Measurements from ENCODE around the gene ZNF480. TPM values are rescaled to one million over a fixed set of nuclear protein-coding genes. Genes with fewer than 3 reads are reported as not detected.

The ZNF480 gene
- total and polyA plus RNA-seq, 2 of the 13 experiments (the other 11 are each of a cell fraction or from before 2014, with no cell fraction given): 2.1 to 9.6 TPM

GRCh38 chr19:52269338-52270261 is 27.4 kb upstream of the ZNF480 start, which contains the start of gene ZNF766 (continued):
- peak; percentile 68; the same call in 1 of the 2 replicates for TF ChIP-seq IRF9 (CRISPR knock-in tag; IDR thresholded peaks at IDR 0.05; ENCODE audit: borderline replicate concordance)
- TF ChIP-seq TBP (CRISPR knock-in tag; IDR thresholded peaks at IDR 0.05): no peak
- TF ChIP-seq, protein P1, sequence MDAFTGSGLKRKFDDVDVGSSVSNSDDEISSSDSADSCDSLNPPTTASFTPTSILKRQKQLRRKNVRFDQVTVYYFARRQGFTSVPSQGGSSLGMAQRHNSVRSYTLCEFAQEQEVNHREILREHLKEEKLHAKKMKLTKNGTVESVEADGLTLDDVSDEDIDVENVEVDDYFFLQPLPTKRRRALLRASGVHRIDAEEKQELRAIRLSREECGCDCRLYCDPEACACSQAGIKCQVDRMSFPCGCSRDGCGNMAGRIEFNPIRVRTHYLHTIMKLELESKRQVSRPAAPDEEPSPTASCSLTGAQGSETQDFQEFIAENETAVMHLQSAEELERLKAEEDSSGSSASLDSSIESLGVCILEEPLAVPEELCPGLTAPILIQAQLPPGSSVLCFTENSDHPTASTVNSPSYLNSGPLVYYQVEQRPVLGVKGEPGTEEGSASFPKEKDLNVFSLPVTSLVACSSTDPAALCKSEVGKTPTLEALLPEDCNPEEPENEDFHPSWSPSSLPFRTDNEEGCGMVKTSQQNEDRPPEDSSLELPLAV (CRISPR knock-in tag; conservative IDR thresholded peaks at IDR 0.05; ENCODE audit: low read depth): no peak
- TF ChIP-seq KAT7 (CRISPR knock-in tag; IDR thresholded peaks at IDR 0.05; ENCODE audit: borderline replicate concordance): peak; percentile 90; the same call in 1 of the 2 replicates
- TF ChIP-seq, protein P2, sequence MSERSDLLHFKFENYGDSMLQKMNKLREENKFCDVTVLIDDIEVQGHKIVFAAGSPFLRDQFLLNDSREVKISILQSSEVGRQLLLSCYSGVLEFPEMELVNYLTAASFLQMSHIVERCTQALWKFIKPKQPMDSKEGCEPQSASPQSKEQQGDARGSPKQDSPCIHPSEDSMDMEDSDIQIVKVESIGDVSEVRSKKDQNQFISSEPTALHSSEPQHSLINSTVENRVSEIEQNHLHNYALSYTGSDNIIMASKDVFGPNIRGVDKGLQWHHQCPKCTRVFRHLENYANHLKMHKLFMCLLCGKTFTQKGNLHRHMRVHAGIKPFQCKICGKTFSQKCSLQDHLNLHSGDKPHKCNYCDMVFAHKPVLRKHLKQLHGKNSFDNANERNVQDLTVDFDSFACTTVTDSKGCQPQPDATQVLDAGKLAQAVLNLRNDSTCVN (CRISPR knock-in tag; IDR thresholded peaks at IDR 0.05; ENCODE audit: borderline replicate concordance): peak; percentile 35; the same call in 1 of the 2 replicates
- no peak for TF ChIP-seq HNRNPK (IDR thresholded peaks at IDR 0.05; ENCODE audit: low read depth, low read length, poor library complexity, severe bottlenecking)
- TF ChIP-seq, protein P3, sequence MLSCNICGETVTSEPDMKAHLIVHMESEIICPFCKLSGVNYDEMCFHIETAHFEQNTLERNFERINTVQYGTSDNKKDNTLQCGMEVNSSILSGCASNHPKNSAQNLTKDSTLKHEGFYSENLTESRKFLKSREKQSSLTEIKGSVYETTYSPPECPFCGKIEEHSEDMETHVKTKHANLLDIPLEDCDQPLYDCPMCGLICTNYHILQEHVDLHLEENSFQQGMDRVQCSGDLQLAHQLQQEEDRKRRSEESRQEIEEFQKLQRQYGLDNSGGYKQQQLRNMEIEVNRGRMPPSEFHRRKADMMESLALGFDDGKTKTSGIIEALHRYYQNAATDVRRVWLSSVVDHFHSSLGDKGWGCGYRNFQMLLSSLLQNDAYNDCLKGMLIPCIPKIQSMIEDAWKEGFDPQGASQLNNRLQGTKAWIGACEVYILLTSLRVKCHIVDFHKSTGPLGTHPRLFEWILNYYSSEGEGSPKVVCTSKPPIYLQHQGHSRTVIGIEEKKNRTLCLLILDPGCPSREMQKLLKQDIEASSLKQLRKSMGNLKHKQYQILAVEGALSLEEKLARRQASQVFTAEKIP (CRISPR knock-in tag; IDR thresholded peaks at IDR 0.05; ENCODE audit: borderline replicate concordance): no peak
- no peak for TF ChIP-seq FOXP1 (IDR thresholded peaks at IDR 0.05)
- TF ChIP-seq FOXP1 (CRISPR knock-in tag; IDR thresholded peaks at IDR 0.05): no peak
- no peak for TF ChIP-seq ZNF704 (CRISPR knock-in tag; IDR thresholded peaks at IDR 0.05; ENCODE audit: borderline replicate concordance)
- TF ChIP-seq, protein P4, sequence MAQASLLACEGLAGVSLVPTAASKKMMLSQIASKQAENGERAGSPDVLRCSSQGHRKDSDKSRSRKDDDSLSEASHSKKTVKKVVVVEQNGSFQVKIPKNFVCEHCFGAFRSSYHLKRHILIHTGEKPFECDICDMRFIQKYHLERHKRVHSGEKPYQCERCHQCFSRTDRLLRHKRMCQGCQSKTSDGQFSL (CRISPR knock-in tag; IDR thresholded peaks at IDR 0.05): no peak
- no peak for TF ChIP-seq ZNF629 (CRISPR knock-in tag; conservative IDR thresholded peaks at IDR 0.05)
- TF ChIP-seq NFYC (CRISPR knock-in tag; IDR thresholded peaks at IDR 0.05): peak; percentile 82
- 0 out of 2 replicates have a peak, but pooled peaks have one; percentile 36 for TF ChIP-seq ERF (CRISPR knock-in tag; IDR thresholded peaks at IDR 0.05)
- 0 out of 2 replicates have a peak, but pooled peaks have one; percentile 30 for TF ChIP-seq ZNF441 (CRISPR knock-in tag; IDR thresholded peaks at IDR 0.05; ENCODE audit: borderline replicate concordance)
- no peak for TF ChIP-seq ZFP62 (CRISPR knock-in tag; IDR thresholded peaks at IDR 0.05)
- peak; percentile 53 for TF ChIP-seq ZBTB25 (CRISPR knock-in tag; IDR thresholded peaks at IDR 0.05)
- TF ChIP-seq PHF20 (CRISPR knock-in tag; IDR thresholded peaks at IDR 0.05): peak; percentile 83
- TF ChIP-seq KDM6A (CRISPR knock-in tag; IDR thresholded peaks at IDR 0.05; ENCODE audit: low read depth): no peak
- no peak for TF ChIP-seq ZNF331 (CRISPR knock-in tag; IDR thresholded peaks at IDR 0.05)
- TF ChIP-seq ELF4 (CRISPR knock-in tag; IDR thresholded peaks at IDR 0.05; ENCODE audit: borderline replicate concordance): peak; percentile 96

All from HepG2 (cell line).